ENCODE data around the gene ANKS1B.

Gene ANKS1B

GRCh38 chr12:98738539-98738938, 1246.2 kb downstream of the ANKS1B start:
- no peak for DNase-seq

GRCh38 chr12:98738002-98738401, 1246.7 kb downstream of the ANKS1B start:
- no peak for DNase-seq

- no peak for DNase-seq
Measured at GRCh38 chr12:98737322-98737712, 1247.4 kb downstream of the ANKS1B start.

GRCh38 chr12:98736352-98737321, 1248.1 kb downstream of the ANKS1B start:
- DNase-seq, result no peak

GRCh38 chr12:98735821-98736220, 1248.9 kb downstream of the ANKS1B start:
- no peak for DNase-seq

- no peak for DNase-seq
Measured at GRCh38 chr12:98733667-98734350, 1250.9 kb downstream of the ANKS1B start.

GRCh38 chr12:98730412-98730811, 1254.3 kb downstream of the ANKS1B start:
- DNase-seq, result no peak

- no peak for DNase-seq
Measured at GRCh38 chr12:98727196-98727595, 1257.5 kb downstream of the ANKS1B start.

GRCh38 chr12:98725476-98726247, 1259.1 kb downstream of the ANKS1B start:
- peak; percentile 75 to 82 for DNase-seq

GRCh38 chr12:98724384-98725155, 1260.2 kb downstream of the ANKS1B start:
- no peak for DNase-seq

GRCh38 chr12:98721204-98721702, 1263.5 kb downstream of the ANKS1B start:
- DNase-seq, result peak in 1 of 2 experiments; percentile 7

GRCh38 chr12:98719515-98720504, 1264.9 kb downstream of the ANKS1B start:
- DNase-seq, result peak; percentile 44 to 52

- DNase-seq, result no peak
Measured at GRCh38 chr12:98714426-98714825, 1270.3 kb downstream of the ANKS1B start.

- no peak for DNase-seq
Measured at GRCh38 chr12:98709022-98709421, 1275.7 kb downstream of the ANKS1B start.

- DNase-seq, result no peak
Measured at GRCh38 chr12:98701166-98701565, 1283.6 kb downstream of the ANKS1B start.

- peak; percentile 31 to 45 for DNase-seq
Measured at GRCh38 chr12:98699586-98699985, 1285.2 kb downstream of the ANKS1B start.

- DNase-seq, result peak; percentile 74 to 83
Measured at GRCh38 chr12:98698603-98699463, 1285.9 kb downstream of the ANKS1B start.

- DNase-seq, result no peak
Measured at GRCh38 chr12:98697209-98697608, 1287.5 kb downstream of the ANKS1B start.

- DNase-seq, result no peak
Measured at GRCh38 chr12:98696036-98696646, 1288.6 kb downstream of the ANKS1B start.

All from Kasumi-1 (cell line).